A673 (cell line): Measurements from ENCODE around the gene TMTC2.

Experiments
- EZH2 ChIP-seq: fragments of 200-600 bp; sonication (generic); IDR thresholded peaks from 2 replicates; pipeline ENCODE4 v1.6.1; 2017; ENCODE audit warnings: borderline replicate concordance, low read depth, mild to moderate bottlenecking, mixed read lengths, antibody characterized with exemption, low read length; ENCODE audit not compliant: poor library complexity, severe bottlenecking
- TF ChIP-seq, protein P1 (sequence below): fragments of 300-800, 200-600 bp; sonication (generic); conservative IDR thresholded peaks from 2 replicates; pipeline ENCODE4 v1.5.1; 2017; ENCODE audit warnings: low read depth, mild to moderate bottlenecking, antibody characterized with exemption, low read length, moderate library complexity, mixed read lengths

DNA sequence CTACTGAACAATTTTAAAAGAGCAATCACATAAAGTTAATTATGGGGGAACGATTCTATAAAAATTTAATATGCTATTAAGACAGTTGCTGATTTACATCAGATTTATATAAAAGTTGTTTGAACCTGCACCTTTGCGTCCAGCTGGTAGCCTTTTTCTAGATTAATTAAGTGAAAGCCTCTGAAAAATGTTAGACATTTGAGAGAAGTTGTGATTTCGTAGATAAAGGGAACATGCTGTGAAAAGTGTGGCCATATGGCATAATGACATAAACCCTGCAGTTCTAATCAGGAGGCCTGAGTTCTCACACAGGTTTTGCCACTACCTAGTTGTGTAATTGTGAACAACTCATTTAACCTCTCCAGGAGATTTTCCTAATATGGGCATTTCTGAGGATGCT lies 187.2 kb downstream of the TMTC2 start:
- TF ChIP-seq, protein P1, sequence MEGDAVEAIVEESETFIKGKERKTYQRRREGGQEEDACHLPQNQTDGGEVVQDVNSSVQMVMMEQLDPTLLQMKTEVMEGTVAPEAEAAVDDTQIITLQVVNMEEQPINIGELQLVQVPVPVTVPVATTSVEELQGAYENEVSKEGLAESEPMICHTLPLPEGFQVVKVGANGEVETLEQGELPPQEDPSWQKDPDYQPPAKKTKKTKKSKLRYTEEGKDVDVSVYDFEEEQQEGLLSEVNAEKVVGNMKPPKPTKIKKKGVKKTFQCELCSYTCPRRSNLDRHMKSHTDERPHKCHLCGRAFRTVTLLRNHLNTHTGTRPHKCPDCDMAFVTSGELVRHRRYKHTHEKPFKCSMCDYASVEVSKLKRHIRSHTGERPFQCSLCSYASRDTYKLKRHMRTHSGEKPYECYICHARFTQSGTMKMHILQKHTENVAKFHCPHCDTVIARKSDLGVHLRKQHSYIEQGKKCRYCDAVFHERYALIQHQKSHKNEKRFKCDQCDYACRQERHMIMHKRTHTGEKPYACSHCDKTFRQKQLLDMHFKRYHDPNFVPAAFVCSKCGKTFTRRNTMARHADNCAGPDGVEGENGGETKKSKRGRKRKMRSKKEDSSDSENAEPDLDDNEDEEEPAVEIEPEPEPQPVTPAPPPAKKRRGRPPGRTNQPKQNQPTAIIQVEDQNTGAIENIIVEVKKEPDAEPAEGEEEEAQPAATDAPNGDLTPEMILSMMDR: no peak
- no peak for TF ChIP-seq EZH2
